ENCODE measurements around the gene RBMS1.

The RBMS1 gene

DNA sequence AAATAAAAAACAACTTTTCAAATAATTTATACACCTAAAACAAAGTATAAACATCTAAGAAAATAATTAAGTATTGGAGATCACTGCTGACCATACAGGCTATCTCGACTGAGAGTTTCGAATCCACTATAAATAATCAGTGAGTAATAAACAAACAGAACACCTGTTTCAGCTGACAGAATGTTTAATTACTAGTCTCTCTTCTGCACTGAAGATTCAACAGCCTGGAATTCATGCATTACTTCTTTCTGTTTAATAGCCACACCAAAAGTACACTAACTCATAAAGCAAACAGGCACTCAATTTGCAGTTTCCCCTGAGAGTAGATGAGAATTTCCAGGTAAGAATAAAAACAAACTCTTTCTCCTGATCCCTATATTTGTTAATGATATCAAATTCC, 138.5 kb downstream of the RBMS1 start:
- no peak for DNase-seq

DNA sequence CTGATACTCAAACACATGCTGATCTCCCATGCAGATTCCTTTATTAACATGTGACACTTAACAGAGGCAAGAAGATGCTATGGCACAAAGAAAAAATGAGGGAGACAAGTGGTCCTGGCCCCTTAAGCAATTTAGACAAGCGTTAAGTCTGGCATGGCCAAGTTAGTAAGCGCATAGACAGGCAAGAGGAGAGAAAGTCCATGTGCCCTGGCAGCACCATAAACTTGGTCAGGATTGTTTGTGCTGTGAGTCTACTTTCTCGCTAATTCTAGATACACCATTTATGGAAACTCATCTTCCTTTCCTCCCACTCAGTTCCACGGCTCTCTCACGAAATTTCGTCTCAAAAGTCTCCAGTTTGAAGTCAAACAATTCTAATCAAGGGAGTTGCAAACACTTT, 138.9 kb downstream of the RBMS1 start:
- DNase-seq: no peak

GRCh38 chr2:160353813-160354212, 139.8 kb downstream of the RBMS1 start:
- no peak for DNase-seq

DNA sequence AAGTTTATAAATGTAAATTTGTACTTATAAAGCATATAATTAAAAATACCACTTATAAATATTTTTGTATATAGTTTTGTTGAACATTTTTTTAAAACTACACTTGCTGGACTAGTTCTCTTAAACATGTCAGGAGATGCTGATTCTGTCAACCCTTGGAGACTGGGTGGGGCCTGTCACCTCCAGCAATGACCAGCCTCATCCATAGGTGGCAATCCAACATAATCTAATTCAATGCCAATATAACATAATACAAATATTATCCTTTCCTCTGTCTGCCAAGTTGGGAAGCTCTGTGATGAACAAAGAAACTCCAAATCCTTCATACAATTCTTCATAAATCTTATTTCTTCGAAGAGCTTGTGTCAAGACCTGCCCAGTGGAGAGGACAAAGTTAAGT, 140.4 kb downstream of the RBMS1 start:
- peak in 1 of 2 experiments; percentile 42 for DNase-seq

GRCh38 chr2:160352500-160352899, 141.1 kb downstream of the RBMS1 start:
- no peak for DNase-seq

DNA sequence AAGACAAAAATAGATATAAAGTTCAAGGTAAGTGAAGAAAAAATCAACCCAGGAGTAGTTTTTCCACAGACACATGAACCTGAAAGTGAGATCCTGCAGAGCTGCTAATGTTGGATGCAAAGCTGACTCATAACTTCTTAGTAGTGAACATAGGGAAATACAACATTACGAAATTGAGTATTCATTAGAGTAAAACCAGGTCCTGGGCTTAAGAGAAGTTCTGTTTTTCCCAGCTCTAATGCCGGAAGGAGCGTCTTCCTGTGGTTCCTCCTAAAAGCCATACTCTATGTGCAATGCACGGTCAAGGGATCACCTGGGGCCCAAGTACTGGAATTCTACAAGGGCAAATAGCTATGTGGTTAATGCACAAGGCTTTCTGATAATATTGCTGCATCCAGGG, 141.7 kb downstream of the RBMS1 start:
- DNase-seq: no peak

GRCh38 chr2:160349306-160349705, 144.3 kb downstream of the RBMS1 start:
- no peak for DNase-seq

DNA sequence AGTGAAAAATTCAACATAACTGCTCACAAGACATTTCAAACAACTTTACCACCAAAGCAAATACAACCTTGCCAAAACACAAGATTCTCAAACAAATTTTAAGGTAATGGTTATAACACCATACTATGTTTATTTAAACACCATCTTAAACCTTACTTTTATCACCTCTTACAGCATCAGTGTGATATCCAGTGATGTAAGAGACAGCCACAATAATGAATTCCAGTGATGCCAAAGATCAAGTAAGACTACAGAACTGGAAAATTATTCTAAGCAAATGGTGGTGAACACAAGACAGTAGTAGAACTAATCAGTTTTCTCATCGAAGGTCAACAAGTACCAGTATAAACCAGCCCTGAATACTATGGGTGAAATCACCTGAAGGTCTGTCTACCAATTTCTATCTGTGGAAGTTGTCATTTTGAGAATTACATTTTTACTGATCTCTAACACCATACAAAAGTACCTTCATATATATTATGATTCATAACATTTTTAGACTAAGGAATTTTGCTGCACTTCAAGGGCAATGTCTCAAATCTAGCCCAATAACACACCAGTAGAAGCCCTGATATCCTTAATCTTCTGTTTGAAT, 146.2 kb downstream of the RBMS1 start:
- no peak for DNase-seq

DNA sequence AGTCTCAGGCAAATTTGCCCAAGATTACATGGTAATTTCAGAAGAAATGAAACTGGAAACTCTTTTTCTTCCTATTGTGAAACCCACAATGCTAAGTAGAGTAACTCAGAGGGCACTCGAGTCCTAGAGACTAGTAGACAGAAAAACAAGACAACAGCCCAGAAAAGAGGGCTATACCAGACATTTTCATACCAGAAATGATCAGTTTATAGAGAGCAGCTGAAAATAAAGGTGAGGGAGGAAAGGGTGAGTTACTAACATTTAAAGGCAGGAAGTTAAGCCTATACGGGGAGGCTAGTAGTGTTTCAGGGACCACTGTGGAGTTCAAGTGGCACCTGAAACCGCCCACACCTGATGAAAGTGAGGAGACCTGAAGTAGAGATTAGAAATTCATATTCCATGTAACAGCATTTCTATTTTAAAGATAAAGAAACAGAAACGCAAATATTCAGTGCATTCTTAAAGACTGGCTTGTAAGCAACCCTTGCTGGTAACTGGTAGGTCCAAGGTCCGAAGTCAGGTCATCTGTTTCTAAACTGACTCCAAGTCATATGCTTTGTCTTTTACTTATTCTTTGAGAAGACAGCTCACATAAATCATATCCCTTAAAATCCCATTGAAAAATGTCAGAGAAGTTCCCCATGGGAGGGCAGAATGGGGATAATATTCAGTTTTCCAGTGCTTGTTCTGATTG, 148.4 kb downstream of the RBMS1 start:
- no peak for DNase-seq

DNA sequence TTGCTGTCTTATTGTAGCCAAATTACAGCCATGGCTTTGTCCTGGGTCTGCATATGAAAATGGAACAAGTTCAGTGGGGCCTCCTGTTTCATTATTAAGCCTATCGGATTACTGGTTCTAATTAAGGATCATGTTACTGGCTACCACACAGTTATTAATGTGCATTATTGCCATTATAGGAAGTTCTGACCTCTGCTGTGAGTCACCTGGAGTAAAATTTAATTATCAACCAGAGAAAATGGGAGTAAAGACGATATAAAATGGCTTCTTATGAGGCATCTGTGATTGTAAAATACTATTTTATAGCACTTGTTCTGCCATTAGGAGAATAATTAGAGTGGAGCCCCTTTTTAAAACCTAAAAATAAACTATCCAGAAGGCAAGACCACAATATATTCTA, 150.2 kb downstream of the RBMS1 start:
- DNase-seq: no peak

DNA sequence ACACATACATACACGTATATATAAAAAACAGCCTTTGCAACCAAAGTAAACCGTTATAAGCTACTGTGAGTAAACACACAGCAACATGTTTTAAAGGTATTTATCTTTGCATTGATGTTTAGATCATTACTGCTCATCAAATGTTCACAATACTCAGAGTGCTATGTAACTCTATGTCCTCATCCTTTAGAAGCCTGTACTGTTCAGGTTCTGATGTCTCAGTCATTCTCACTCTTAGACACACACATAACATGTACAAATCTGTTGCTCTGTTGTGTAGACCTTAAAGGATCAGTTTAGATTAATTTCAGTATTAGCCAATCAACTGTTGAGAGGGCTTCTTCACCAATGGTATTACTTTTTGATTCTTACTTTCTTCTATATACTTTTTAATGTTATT, 153.9 kb downstream of the RBMS1 start:
- no peak for DNase-seq

DNA sequence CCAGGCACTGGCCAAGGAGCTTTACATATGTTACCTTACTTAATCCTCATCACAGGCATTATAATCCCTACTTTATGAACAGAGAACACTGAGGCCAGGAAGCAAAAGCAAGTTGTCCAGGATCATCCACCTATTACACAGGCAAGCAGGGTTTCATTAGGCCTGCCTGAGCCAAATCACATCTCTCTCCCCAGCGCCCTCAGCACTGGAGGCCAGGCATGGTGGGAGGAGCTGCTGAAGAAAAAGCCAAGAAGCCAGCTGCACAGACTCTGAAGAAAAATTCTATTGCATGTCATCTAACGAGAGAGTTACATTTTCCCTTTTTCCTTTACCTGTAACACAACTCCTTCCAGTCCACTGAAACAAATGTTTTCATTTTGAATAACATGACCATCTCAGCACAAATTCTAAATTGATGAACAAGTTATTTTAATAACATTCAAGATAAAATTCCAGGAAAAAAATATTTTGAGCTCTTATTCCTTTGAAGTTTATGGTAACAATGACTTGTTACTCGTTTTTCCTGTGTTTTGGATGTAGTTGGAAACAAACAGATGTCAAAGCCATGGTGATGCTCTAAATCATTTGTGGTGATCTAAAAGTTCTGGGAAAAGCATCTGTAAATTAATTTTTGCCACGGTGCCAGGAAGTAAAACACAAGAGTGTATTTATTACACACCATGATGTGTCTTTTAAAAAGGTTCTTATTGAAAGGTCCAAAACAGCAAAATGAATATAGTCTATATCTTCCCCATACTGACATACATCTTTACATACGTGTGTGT, 154.5 kb downstream of the RBMS1 start:
- no peak for DNase-seq

GRCh38 chr2:160337728-160338127, 155.9 kb downstream of the RBMS1 start:
- DNase-seq: no peak

GRCh38 chr2:160336635-160337034, 157.0 kb downstream of the RBMS1 start:
- no peak for DNase-seq

- DNase-seq: no peak
Measured at GRCh38 chr2:160336105-160336504, 157.5 kb downstream of the RBMS1 start.

- no peak for DNase-seq
Measured at GRCh38 chr2:160335441-160335840, 158.2 kb downstream of the RBMS1 start.

DNA sequence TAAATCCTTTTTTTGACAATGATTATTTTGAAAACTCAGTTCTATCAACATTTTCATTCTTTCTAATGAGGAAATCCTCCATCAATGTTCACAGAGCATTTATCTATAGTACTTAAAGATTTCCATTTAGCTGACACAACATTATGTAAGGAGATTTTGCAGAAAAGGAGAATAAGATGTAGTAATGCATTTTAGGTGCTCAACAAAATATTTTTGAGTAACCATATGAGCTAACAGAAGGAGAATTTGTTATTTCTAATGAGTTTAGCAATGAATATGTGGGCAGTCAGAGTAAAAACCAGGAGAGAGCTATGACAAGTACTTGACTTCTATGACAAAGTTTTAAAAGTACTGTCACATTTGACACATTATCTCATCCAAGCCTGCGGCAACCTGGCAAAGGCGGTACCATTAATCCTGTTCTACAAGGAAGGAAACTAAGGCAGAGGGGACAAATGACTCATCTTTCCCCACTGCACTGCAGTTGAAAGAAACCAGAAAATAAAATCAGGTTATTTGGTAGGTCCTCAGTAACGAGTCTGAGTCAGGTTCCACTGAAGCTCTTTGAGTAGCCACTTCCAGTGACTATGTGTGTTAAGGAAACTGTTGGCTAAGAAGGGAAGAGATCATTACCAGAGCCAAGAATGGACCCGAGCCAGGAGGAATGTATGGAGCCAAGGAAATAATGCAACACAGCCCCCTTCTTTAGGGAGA, 159.4 kb downstream of the RBMS1 start:
- no peak for DNase-seq

- DNase-seq: no peak
Measured at GRCh38 chr2:160333324-160334027, 160.1 kb downstream of the RBMS1 start.

DNA sequence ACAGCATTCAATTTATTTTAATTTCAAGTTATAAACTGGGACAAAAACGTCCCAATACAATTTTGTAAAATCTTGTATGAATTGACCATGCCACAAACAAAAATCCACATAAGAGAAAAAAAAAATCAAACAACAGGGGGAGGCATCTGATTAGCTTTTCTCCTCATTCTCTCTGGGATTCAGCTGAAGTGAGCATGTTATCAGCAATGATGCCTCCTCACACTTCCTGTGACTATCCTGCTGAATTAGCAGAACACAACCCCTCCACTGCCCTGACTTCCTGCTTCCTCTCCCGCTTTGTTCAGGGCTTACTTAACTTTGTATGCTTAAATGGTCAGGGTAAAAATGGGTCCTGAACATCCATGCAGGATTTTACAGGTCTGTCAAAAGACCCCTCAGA, 161.3 kb downstream of the RBMS1 start:
- DNase-seq: no peak

GRCh38 chr2:160331258-160332025, 162.2 kb downstream of the RBMS1 start:
- DNase-seq: no peak

DNA sequence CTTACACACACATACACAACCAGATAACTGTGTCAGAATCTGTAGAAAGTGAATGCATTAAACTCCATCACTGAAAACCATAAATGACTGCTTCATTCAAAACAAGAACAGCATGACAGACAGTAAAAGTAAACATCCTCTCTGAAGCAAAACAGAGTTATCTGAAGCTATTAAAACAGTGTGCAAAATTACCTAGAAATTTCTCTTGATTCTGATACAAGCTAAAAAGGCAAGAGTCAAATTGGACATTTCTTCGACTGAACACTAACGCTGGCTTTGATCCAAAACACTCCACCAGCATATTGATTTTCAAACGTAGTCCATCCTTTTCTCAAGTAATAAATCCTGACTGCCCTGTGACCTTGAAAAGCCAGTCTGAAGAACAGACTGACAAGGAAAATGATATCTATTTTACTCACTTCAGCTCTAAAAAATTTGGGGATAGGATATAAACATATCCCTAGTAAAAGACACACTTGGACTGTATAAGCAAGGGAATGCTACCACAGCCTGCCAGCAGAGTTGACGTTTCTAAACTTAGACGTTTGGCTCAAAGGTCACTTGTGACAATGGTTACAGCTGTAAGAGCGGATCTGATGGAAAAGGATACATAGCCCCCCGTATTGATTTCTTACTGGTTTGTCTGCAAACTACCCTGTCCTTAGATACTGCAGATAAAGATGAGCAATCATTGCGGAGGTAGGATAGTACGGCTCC, 164.6 kb downstream of the RBMS1 start:
- no peak for DNase-seq
